H9 (cell line): Measurements from ENCODE around the gene TMEM114. TPM values are rescaled to one million over a fixed set of nuclear protein-coding genes. Genes with fewer than 3 reads are reported as not detected.

Experiments used
- DNase-seq: peaks from one replicate; pipeline ENCODE4 v3.0.0-alpha.2; 2017
- H2AFZ ChIP-seq: one replicate; pipeline ENCODE4 v1.6.1; 2013; ENCODE audit warnings: mild to moderate bottlenecking, low read length, control low read depth, moderate library complexity
- H2AK5ac ChIP-seq: 2 replicates; pipeline ENCODE4 v1.6.1; 2013; ENCODE audit warnings: low read length, control low read depth, mixed read lengths; ENCODE audit not compliant: insufficient read length
- H2BK120ac ChIP-seq: one replicate; pipeline ENCODE4 v1.6.1; 2013; ENCODE audit warnings: low read depth, mild to moderate bottlenecking, low read length, control low read depth, inconsistent platforms; ENCODE audit not compliant: poor library complexity, severe bottlenecking
- H2BK12ac ChIP-seq: 2 replicates; pipeline ENCODE4 v1.6.1; 2013; ENCODE audit warnings: low read length, control low read depth, mixed read lengths, low read depth; ENCODE audit not compliant: insufficient read length
- H2BK15ac ChIP-seq: 2 replicates; pipeline ENCODE4 v1.6.1; 2013; ENCODE audit warnings: low read depth, low read length, control low read depth
- H2BK20ac ChIP-seq: one replicate; pipeline ENCODE4 v1.6.1; 2013; ENCODE audit warnings: low read depth, mild to moderate bottlenecking, low read length, control low read depth, inconsistent platforms; ENCODE audit not compliant: poor library complexity, severe bottlenecking
- H2BK5ac ChIP-seq: 2 replicates; pipeline ENCODE4 v1.6.1; 2013; ENCODE audit warnings: low read length, control low read depth, mixed read lengths; ENCODE audit not compliant: insufficient read length
- H3K14ac ChIP-seq: 2 replicates; pipeline ENCODE4 v1.6.1; 2013; ENCODE audit warnings: low read length, control low read depth; ENCODE audit not compliant: insufficient read depth
- H3K18ac ChIP-seq: 2 replicates; pipeline ENCODE4 v1.6.1; 2013; ENCODE audit warnings: low read depth, mild to moderate bottlenecking, mixed read lengths, low read length, control low read depth; ENCODE audit not compliant: insufficient read length
- H3K23ac ChIP-seq: 2 replicates; pipeline ENCODE4 v1.6.1; 2013; ENCODE audit warnings: low read length, control low read depth, mixed read lengths, low read depth; ENCODE audit not compliant: insufficient read length
- H3K23me2 ChIP-seq: 2 replicates; pipeline ENCODE4 v1.6.1; 2013; ENCODE audit warnings: low read depth, mild to moderate bottlenecking, mixed read lengths, low read length, control low read depth; ENCODE audit not compliant: insufficient read length, poor library complexity, severe bottlenecking
- H3K27ac ChIP-seq: 2 replicates; pipeline ENCODE4 v1.5.1; 2013; ENCODE audit warnings: low read length, control low read depth, mixed read lengths, low read depth; ENCODE audit not compliant: insufficient read length
- H3K27me3 ChIP-seq: 2 replicates; pipeline ENCODE4 v1.6.1; 2013; ENCODE audit warnings: low read length, control low read depth, inconsistent platforms; ENCODE audit not compliant: insufficient read depth
- H3K4ac ChIP-seq: 2 replicates; pipeline ENCODE4 v1.6.1; 2013; ENCODE audit warnings: low read depth, mild to moderate bottlenecking, control low read depth, inconsistent platforms, low read length, moderate library complexity
- H3K4me1 ChIP-seq: 2 replicates; pipeline ENCODE4 v1.6.1; 2013; ENCODE audit warnings: low read length, control low read depth, inconsistent platforms; ENCODE audit not compliant: insufficient read depth
- H3K4me2 ChIP-seq: 2 replicates; pipeline ENCODE4 v1.6.1; 2013; ENCODE audit warnings: low read length, control low read depth, mixed read lengths; ENCODE audit not compliant: insufficient read length, insufficient read depth
- H3K56ac ChIP-seq: 2 replicates; pipeline ENCODE4 v1.6.1; 2013; ENCODE audit warnings: low read depth, mild to moderate bottlenecking, mixed read lengths, low read length, control low read depth; ENCODE audit not compliant: insufficient read length
- H3K79me1 ChIP-seq: 2 replicates; pipeline ENCODE4 v1.6.1; 2013; ENCODE audit warnings: low read depth, mild to moderate bottlenecking, moderate library complexity, low read length, control low read depth, inconsistent platforms; ENCODE audit not compliant: insufficient read depth, poor library complexity, severe bottlenecking
- H3K79me2 ChIP-seq: 2 replicates; pipeline ENCODE4 v1.6.1; 2013; ENCODE audit warnings: low read length, control low read depth, inconsistent platforms; ENCODE audit not compliant: insufficient read depth
- H3K9ac ChIP-seq: 2 replicates; pipeline ENCODE4 v1.6.1; 2013; ENCODE audit warnings: low read length, control low read depth, mixed read lengths; ENCODE audit not compliant: insufficient read length; ENCODE audit errors: extremely low read depth
- H3K9me3 ChIP-seq: one replicate; pipeline ENCODE4 v1.6.1; 2013; ENCODE audit warnings: low read depth, low read length, inconsistent platforms; ENCODE audit not compliant: control insufficient read depth
- H3T11ph ChIP-seq: one replicate; pipeline ENCODE4 v1.6.1; 2013; ENCODE audit warnings: mild to moderate bottlenecking, low read length, control low read depth, inconsistent platforms
- H4K20me1 ChIP-seq: one replicate; pipeline ENCODE4 v1.6.1; 2013; ENCODE audit not compliant: control insufficient read depth, insufficient read length, insufficient read depth
- H4K5ac ChIP-seq: 2 replicates; pipeline ENCODE4 v1.6.1; 2013; ENCODE audit warnings: low read depth, mild to moderate bottlenecking, mixed read lengths, low read length, control low read depth; ENCODE audit not compliant: insufficient read length
- H4K8ac ChIP-seq: replicated peaks from 2 replicates; pipeline ENCODE4 v1.6.1; 2013; ENCODE audit warnings: low read length, control low read depth, mixed read lengths, low read depth; ENCODE audit not compliant: insufficient read length
- H4K91ac ChIP-seq: 2 replicates; pipeline ENCODE4 v1.6.1; 2013; ENCODE audit warnings: low read depth, mild to moderate bottlenecking, moderate library complexity, mixed read lengths, low read length, control low read depth; ENCODE audit not compliant: insufficient read length
- H3K27ac Mint-ChIP-seq, 3 experiments: 2 replicates in 2 of 3; 3 replicates in 1 of 3; pipeline ENCODE4 v1.8.0; 2020 to 2021; ENCODE audit warnings: mixed read lengths in 3 of 3, mild to moderate bottlenecking in 1 of 3, moderate library complexity in 1 of 3
- H3K27me3 Mint-ChIP-seq: 2 replicates; pipeline ENCODE4 v1.8.0; 2021; ENCODE audit warnings: low read depth, mild to moderate bottlenecking, moderate library complexity, mixed read lengths
- H3K36me3 Mint-ChIP-seq, 3 experiments: 2 replicates in 2 of 3; 3 replicates in 1 of 3; pipeline ENCODE4 v1.8.0; 2020 to 2021; ENCODE audit warnings: low read depth in 3 of 3, mixed read lengths in 3 of 3; ENCODE audit not compliant: insufficient read depth in 1 of 3
- H3K4me1 Mint-ChIP-seq, 2 experiments: 2 replicates each; pipeline ENCODE4 v1.8.0; 2020; ENCODE audit warnings: mixed read lengths in 2 of 2
- H3K4me3 Mint-ChIP-seq, 2 experiments: 2 replicates in 1 of 2; 3 replicates in 1 of 2; pipeline ENCODE4 v1.8.0; 2020 to 2021; ENCODE audit warnings: mild to moderate bottlenecking in 2 of 2, mixed read lengths in 2 of 2, moderate library complexity in 1 of 2
- H3K9me3 Mint-ChIP-seq, 2 experiments: 2 replicates in 1 of 2; 3 replicates in 1 of 2; pipeline ENCODE4 v1.8.0; 2020; ENCODE audit warnings: mild to moderate bottlenecking in 2 of 2, mixed read lengths in 2 of 2, moderate library complexity in 1 of 2
- WGBS: extraction: QIAGEN DNeasy Blood & Tissue Kit; methylation state at CpG from one replicate; pipeline ENCODE4 v1.1.7; 2013; ENCODE audit warnings: missing lambda C conversion rate, low lambda C conversion rate, mixed read lengths; ENCODE audit not compliant: insufficient read length; ENCODE audit errors: extremely low coverage; 5-methylcytosine and 5-hydroxymethylcytosine counted together
- total RNA-seq: library from RNA; stranded (reverse); gene quantifications from 2 replicates; pipeline ENCODE4 v1.2.1, GENCODE V29; 2021
- TF ChIP-seq, protein P1 (sequence below): fragments of 200-600 bp; sonication (generic); conservative IDR thresholded peaks from 3 replicates; pipeline ENCODE4 v1.8.0; 2021; ENCODE audit warnings: antibody characterized with exemption, mild to moderate bottlenecking

TMEM114 gene
- total RNA-seq, 1 experiment from 2014 or later = 0.33 TPM

DNA sequence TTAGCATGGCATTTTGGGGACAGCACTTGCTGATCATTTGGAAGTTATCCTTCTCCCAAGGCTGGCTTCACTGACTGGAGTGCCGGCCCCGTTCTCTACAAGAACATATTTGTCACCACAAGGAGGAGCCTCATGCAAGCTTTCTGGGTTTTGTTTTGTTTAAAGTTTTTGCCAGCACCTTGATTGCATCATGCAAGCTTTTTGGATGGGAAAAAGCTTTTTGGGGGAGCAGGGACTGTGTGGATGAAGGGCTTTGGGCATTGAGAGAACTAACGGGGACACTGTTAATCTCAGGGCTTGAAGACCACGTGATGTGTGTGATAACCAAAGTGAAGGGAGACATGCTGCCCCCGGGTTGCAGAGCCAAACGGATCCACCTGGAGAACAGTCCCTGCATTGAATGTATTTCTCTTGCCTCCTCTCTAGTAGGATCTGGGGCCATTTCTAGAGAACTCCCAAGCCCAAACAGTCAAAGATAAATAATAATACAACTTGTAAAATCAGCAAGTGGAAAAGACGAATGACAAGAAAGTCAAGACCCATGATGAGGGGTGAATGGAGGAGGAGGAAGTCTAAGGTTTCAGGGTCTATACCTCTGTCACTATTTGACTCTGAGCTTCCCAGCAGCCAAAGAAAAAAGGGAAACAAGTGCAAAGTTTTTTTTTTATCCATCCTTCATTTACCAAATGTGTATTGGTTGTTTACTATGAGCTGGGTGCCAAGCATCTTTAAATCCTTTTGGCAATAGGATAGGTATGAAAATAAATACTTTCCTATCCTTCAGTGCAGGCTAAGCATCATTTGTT is 17.2 kb downstream of the TMEM114 start:
- Histone ChIP-seq H3K79me1 (no peaks in the 10 kb centered on the region), H3K23ac (no peak overlapping the region), H2BK20ac (no peak overlapping the region), H3K23me2 (no peaks in the 10 kb centered on the region), H3K27ac (peak overlapping the region; percentile 67), H3K4me1 (no peaks in the 10 kb centered on the region; the same call in 1 of the 2 replicates), H3K18ac (peak overlapping the region; percentile 81), H2BK5ac (no peak overlapping the region), H3T11ph (no peak overlapping the region), H3K14ac (peak overlapping the region; percentile 84), H2AFZ (peak overlapping the region; percentile 79), H4K20me1 (no peaks in the 10 kb centered on the region), H3K79me2 (no peaks in the 10 kb centered on the region), H2BK120ac (peak overlapping the region; percentile 50), H2BK12ac (no peak overlapping the region), H3K9me3 (no peaks in the 10 kb centered on the region), H4K8ac (no peak overlapping the region), H3K56ac (no peak overlapping the region), H4K5ac (peak overlapping the region; percentile 37), H4K91ac (no peak overlapping the region), H2BK15ac (no peak overlapping the region), H2AK5ac (no peak overlapping the region), H3K9ac (no peak overlapping the region), H3K4me2 (no peak overlapping the region), H3K27me3 (no peaks in the 10 kb centered on the region), H3K4ac (no peak overlapping the region)
- H3K36me3 Mint-ChIP-seq = no peaks in the 10 kb centered on the region
- H3K4me3 Mint-ChIP-seq = no peak overlapping the region; a peak in 1 of 5 replicates
- peak; percentile 56 for DNase-seq
- TF ChIP-seq, protein P1, sequence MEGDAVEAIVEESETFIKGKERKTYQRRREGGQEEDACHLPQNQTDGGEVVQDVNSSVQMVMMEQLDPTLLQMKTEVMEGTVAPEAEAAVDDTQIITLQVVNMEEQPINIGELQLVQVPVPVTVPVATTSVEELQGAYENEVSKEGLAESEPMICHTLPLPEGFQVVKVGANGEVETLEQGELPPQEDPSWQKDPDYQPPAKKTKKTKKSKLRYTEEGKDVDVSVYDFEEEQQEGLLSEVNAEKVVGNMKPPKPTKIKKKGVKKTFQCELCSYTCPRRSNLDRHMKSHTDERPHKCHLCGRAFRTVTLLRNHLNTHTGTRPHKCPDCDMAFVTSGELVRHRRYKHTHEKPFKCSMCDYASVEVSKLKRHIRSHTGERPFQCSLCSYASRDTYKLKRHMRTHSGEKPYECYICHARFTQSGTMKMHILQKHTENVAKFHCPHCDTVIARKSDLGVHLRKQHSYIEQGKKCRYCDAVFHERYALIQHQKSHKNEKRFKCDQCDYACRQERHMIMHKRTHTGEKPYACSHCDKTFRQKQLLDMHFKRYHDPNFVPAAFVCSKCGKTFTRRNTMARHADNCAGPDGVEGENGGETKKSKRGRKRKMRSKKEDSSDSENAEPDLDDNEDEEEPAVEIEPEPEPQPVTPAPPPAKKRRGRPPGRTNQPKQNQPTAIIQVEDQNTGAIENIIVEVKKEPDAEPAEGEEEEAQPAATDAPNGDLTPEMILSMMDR = peak; percentile 77
- no CpG with 5 or more reads among the region's 7 CpGs for WGBS
- peaks cover 1% of the 10 kb centered on the region for H3K27me3 Mint-ChIP-seq
- H3K27ac Mint-ChIP-seq = peak overlapping the region; percentile 91 to 98 (median 95)
- peaks cover 4 to 6% of the 10 kb centered on the region in 2 experiments; a peak in 3 of 5 replicates for H3K9me3 Mint-ChIP-seq
- peaks cover 27 to 44% of the 10 kb centered on the region in 2 experiments for H3K4me1 Mint-ChIP-seq
